Activated CD4-positive, alpha-beta T cell treated with anti-CD3 and anti-CD28 coated beads for 36 hours (primary cell): ENCODE data around the gene HS6ST3. TPM values are rescaled to one million over a fixed set of nuclear protein-coding genes. Genes with fewer than 3 reads are reported as not detected.

Experiments
- ATAC-seq: fragments of 200-7000 bp; cut with Tn5 transposase; one replicate; pipeline ENCODE4 v1.10.0; 2021; ENCODE audit warnings: mild to moderate bottlenecking, moderate library complexity
- CTCF ChIA-PET: fragments of 350-600 bp; sonication (Branson Sonifier 250); formaldehyde crosslinking; loops from one replicate; lab custom pipeline; 2021; ENCODE audit warnings: antibody characterized with exemption; lab: Charles Lee
- POLR2A ChIA-PET: fragments of 350-600 bp; sonication (Branson Sonifier 250); formaldehyde crosslinking; loops from one replicate; lab custom pipeline; 2021; ENCODE audit warnings: antibody characterized with exemption, inconsistent platforms; lab: Charles Lee
- DNase-seq: peaks from one replicate; pipeline ENCODE4 v3.0.0-alpha.2; 2020
- H3K27ac Mint-ChIP-seq: one replicate; pipeline ENCODE4 v1.8.0; 2021; ENCODE audit warnings: mixed read lengths
- H3K27me3 Mint-ChIP-seq: one replicate; pipeline ENCODE4 v1.8.0; 2021; ENCODE audit warnings: mixed read lengths
- H3K36me3 Mint-ChIP-seq: one replicate; pipeline ENCODE4 v1.8.0; 2021; ENCODE audit warnings: low read depth, mixed read lengths
- H3K4me1 Mint-ChIP-seq: one replicate; pipeline ENCODE4 v1.8.0; 2021; ENCODE audit warnings: mixed read lengths
- H3K4me3 Mint-ChIP-seq: one replicate; pipeline ENCODE4 v1.8.0; 2021; ENCODE audit warnings: mild to moderate bottlenecking, moderate library complexity, mixed read lengths
- H3K9me3 Mint-ChIP-seq: one replicate; pipeline ENCODE4 v1.8.0; 2021; ENCODE audit warnings: low read depth, mixed read lengths
- intact Hi-C, 2 experiments: fragments of 100-400 bp; cut with DNase I in 1 of 2; cut with micrococcal nuclease in 1 of 2; formaldehyde crosslinking; loops; one replicate each; pipeline versions ENCODE4 v1.14.2 to v1.15.1; 2022 to 2024; cut with DNase I, micrococcal nuclease
- microRNA-seq: library from miRNA; unstranded; fragments of <30 nt; microRNA quantifications from one replicate; pipeline ENCODE4 v1.2.0, GENCODE V29; 2021; ENCODE audit warnings: borderline replicate concordance
- total RNA-seq, 2 experiments: library from RNA; stranded (reverse); gene quantifications; one replicate each; pipeline ENCODE4 v1.2.3, GENCODE V29; 2021

Gene HS6ST3
- total RNA-seq, 2 experiments from 2014 or later = not detected

GRCh38 chr13:96860882-96861281 is 771.0 kb downstream of the HS6ST3 start:
- H3K36me3 Mint-ChIP-seq = no peaks in the 10 kb centered on the region
- no peaks in the 10 kb centered on the region for H3K27me3 Mint-ChIP-seq
- no peak overlapping the region for H3K27ac Mint-ChIP-seq
- no peaks in the 10 kb centered on the region for H3K9me3 Mint-ChIP-seq
- ChIA-PET CTCF (interaction anchor here (0.6 kb wide), 1 partner anchor 80 kb away, joined by 3 read pairs; no protein-coding TSS in a partner anchor), POLR2A (no interaction called here)
- ATAC-seq (no peak), DNase-seq (no peak)
- intact Hi-C loops = no loop called here
- H3K4me1 Mint-ChIP-seq = no peaks in the 10 kb centered on the region
- H3K4me3 Mint-ChIP-seq = no peak overlapping the region

DNA sequence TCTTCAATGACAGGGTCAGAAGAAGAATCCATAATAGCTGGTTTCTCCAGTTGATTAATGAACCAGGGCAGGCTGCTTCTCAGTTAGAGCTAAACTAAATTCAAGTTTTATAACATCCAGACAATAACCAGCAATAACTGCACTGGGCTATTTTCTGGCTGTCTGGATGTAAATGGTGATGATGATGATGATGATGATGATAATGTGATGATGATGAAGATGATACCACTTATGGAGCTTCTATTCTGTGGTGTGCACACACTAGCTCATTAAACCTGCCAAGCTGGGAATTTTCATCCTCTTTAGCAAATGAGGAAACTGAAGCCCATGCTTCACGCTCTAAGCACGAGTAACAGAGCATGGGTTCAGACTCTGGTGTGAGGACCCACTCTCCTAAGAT is 772.2 kb downstream of the HS6ST3 start:
- DNase-seq = no peak
- intact Hi-C loops = no loop called here
- no peaks in the 10 kb centered on the region for H3K27me3 Mint-ChIP-seq
- ChIA-PET CTCF (no interaction called here), POLR2A (no interaction called here)
- H3K27ac Mint-ChIP-seq = no peak overlapping the region
- H3K36me3 Mint-ChIP-seq = no peaks in the 10 kb centered on the region
- H3K4me1 Mint-ChIP-seq = no peaks in the 10 kb centered on the region
- H3K4me3 Mint-ChIP-seq = no peak overlapping the region
- no peaks in the 10 kb centered on the region for H3K9me3 Mint-ChIP-seq
- ATAC-seq = no peak

DNA sequence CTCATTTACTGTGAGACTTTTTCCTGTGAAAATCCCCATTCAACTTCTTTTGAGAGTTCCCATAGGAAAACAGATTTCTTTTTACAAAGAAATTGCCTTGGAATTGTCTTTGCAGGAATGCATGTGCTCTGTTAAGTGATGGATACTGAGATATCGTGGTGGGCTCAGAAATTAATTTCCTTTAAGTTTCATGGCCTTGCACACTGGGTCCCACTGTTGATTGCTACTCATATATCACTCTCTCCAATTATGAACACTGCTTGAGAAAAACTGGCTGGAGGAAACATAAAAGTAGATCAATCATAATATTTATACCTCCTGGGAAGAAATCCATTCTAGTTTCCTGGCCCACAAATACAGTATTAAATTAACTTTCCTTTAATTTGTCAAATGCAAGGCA is 773.1 kb downstream of the HS6ST3 start:
- ATAC-seq (no peak), DNase-seq (no peak)
- Mint-ChIP-seq H3K27me3 (no peaks in the 10 kb centered on the region), H3K4me3 (no peak overlapping the region), H3K4me1 (no peaks in the 10 kb centered on the region), H3K27ac (no peak overlapping the region), H3K36me3 (no peaks in the 10 kb centered on the region), H3K9me3 (no peaks in the 10 kb centered on the region)
- ChIA-PET POLR2A (no interaction called here), CTCF (no interaction called here)
- intact Hi-C loops = no loop called here

DNA sequence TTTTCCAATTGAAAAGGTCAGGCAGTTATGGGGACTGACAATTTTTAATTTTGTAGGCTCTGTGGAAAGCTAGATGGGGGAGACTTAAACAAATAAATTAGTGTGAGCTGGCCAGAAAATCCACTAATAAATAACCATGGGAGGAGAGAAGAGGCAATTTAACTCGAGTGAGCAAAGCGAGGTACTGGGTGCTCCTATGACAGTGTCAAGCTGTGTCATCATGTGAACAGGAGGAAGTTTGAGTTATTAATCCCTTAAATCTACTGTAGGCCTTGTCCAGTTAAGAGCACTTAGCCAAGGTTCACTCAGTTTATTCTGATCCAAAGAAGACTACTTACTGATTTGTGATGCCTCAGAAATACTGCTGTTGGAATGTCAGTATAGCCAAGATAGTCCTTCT is 781.6 kb downstream of the HS6ST3 start:
- intact Hi-C loops = no loop called here
- H3K4me1 Mint-ChIP-seq = no peaks in the 10 kb centered on the region
- H3K36me3 Mint-ChIP-seq = no peaks in the 10 kb centered on the region
- ChIA-PET CTCF (no interaction called here), POLR2A (no interaction called here)
- DNase-seq (no peak), ATAC-seq (no peak)
- H3K27me3 Mint-ChIP-seq = no peaks in the 10 kb centered on the region
- H3K9me3 Mint-ChIP-seq = peaks cover 4% of the 10 kb centered on the region
- H3K4me3 Mint-ChIP-seq = no peak overlapping the region
- no peak overlapping the region for H3K27ac Mint-ChIP-seq

DNA sequence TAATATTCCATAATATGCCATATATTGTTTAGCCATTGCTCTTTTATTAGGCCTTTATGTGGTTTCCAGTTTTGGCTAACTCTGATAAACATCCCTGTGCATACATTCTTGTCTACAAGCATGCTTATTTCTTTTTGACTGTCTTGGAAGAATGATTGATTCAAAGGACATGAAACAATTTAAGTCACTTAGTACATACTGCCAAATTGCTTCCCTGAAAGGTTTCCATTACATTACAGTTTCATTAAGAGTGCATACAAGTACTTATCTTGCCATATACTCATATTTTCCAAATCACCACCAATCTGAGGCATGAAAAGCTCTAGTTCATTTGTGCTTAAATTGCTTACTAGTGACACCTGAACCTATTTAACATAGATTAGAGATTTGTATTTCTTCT is 790.5 kb downstream of the HS6ST3 start:
- ChIA-PET POLR2A (no interaction called here), CTCF (interaction anchor here (0.9 kb wide), 1 partner anchor 10 kb away, joined by 5 read pairs; no protein-coding TSS in a partner anchor)
- intact Hi-C loops = no loop called here

More for the DNA sequence above, 790.5 kb downstream of the HS6ST3 start:
- no peak overlapping the region for H3K27ac Mint-ChIP-seq
- no peak for DNase-seq
- no peaks in the 10 kb centered on the region for H3K27me3 Mint-ChIP-seq
- peaks cover 4% of the 10 kb centered on the region for H3K9me3 Mint-ChIP-seq
- H3K4me1 Mint-ChIP-seq = no peaks in the 10 kb centered on the region
- H3K4me3 Mint-ChIP-seq = no peak overlapping the region
- ATAC-seq = no peak
- H3K36me3 Mint-ChIP-seq = no peaks in the 10 kb centered on the region

Small RNAs within 50 kb of the gene (microRNA-seq; reads per million reads assigned to microRNA genes)
- not detected for gene MIR4501

Other genes with a start within 250 kb of the HS6ST3 start
- under 1 TPM; 0.18 to 0.34 TPM for gene UGGT2, start 36.7 kb upstream of the HS6ST3 start, total RNA-seq